Stimulated activated CD8-positive, alpha-beta memory T cell treated with anti-CD3 and anti-CD28 coated beads, Interleukin-12 subunit alpha, Interleukin-12 subunit beta, amount 100 ng/mL, for 24 hours (primary cell): ENCODE data around the gene SLC18A3.

ENCODE experiments used
- DNase-seq: peaks from one replicate; pipeline ENCODE4 v3.0.0-alpha.2; 2020; ENCODE audit errors: extremely low read depth

Gene SLC18A3

DNA sequence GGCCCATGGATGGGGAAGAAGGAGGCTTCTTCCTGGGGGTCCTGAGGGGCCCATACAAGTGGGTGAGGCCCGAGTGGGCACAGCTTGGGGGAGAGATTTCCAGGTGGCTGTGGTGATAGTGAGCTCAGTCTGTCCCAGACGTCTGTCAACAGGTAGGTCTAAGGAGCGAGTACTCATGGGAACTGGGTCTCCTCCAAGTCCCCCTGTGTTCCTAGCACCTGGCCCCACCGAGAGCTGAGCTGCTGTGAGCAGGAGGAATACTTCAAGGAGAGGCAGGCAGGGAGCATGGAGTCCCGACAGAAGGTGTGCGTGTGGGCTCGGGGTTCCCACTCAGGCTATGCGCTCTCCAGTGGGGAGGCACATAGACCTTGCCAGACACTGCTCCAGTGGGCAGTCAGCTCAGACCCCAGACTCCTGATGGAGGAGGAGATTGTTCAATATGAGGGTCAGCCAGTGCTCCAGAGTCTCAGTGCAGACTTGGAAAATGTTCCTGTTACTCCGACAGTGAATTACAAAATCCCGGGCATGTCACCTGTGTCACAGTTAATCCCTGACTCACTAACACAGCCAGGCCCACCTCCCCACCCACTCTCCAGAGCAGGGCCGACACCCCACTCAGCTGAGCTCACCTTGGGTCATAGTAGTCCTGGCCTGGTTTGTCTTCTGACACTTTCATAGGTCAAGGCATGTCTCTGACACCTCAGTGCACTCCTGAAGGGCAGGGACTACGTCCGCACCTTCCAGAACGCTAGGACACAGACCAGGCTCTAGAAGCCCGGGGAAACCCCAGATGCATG lies 41.1 kb downstream of the SLC18A3 start:
- DNase-seq, result no peak

DNA sequence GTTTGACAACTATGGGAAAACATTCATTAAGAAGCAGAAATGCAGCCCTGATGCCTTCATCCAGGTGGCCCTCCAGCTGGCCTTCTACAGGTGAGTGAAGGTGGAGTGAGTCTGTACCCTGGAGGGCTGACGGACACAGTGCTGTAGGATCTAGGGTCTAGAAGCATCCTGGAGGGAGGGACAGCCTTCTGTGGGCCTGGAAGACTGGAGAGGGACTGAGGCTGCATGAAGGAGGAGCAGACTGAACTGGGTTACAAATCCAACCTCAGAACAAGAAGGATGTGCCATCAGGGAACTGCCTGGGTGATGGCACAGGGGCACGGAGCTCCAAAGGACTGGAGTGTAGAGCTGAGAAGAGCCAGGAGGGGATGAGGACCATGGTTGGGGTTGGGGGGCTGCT lies 41.8 kb downstream of the SLC18A3 start:
- DNase-seq, result no peak

DNA sequence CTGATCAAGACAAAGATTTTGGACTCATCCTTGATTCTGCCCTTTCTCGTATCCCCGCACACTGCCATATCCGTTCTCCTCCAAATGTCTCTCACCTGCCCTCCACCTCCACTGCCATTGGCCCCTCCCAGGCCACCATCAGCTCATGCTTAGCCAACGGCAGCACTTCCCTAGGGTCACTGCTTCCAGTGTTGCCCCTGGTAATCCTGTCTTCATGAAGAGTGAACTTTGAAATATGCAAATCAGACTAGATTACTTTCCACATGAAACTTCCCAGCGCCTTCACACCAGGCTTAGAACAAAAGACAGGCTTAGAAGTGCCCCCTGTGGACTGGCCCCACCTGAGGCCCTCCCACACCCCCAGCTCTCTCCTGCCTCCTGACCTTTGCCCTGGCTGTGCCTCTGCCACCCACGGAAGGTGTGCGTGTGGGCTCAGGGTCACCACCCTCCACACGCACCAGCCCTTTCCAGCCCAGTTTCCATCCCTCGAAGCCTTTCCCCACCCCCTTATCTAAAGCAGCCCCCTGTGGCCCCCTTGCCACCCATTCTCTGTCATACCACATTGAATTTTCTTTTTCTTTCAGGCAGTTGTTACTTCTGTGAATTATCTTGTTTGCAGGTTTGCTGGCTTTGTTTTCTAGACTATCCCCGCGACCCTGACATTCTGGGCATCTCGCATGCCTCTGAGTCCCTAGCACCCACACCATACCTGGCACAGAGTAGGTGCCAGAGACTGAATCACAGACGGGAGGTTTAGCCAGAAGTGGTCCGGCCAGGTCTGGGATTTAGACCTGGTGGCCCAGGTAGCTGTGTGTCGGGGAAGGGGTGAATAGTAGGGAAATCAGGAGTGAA lies 42.5 kb downstream of the SLC18A3 start:
- DNase-seq, result no peak

DNA sequence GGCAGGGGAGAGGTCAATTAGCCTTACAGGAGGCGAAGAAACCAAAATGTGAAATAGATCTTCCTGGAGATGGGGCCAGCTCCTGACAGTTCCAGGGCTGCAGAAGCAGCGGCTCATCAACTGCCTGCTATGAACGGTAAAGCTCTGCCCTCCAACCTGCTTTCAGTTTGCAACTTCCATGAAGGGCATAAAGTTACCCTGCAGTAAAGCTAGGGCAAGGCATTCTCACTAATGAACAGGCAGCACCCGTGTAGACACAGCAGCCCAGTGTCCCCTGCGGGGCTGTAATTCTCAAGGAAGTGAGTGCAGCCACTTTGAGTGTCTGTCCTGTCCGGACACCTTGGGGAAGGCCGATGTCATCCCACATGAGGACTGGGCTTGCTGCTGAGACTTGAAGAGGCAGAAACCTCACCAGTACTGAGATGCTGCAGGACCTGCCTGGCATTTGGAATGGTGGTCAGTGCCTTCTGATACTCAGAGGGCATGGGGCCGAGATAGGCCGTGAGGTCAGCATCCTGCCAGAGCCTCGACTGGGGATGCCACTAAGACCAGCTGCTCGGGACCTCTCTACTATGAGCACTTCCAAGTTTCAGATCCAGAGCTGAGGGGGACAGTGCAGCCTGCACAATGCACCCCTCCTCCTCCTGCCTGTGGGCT lies 43.3 kb downstream of the SLC18A3 start:
- DNase-seq, result no peak

DNA sequence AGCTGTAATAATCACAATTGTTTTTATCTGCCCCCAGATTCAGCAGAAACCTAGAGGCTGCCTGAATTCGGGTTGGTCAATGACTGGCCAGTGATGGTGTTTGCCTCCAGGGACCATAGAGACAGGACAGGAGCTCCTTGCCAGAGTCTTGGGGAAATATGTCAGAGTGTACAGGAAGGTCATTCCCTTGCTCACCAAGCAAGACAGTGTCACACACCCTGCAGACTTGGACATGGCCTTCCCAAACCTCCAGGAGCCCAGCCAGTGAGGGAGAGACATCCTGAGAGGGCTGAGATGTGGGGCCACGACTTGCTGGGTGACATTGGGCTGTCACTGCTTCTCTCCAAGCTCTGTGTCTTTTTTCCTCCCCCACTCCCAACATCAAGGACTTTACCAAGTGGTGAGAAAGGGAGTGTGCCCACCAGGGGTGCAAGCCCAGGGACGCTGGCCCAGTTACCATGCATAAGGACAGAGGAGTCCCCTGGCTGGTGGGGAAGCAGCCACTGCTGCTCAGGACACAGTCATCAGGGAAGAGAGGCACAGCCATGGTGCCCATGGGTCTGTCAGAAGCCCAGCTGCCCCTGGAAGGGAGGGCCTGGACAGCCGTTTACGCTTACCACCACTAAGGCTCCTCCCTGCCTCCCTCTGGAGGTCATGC lies 44.1 kb downstream of the SLC18A3 start:
- no peak for DNase-seq

DNA sequence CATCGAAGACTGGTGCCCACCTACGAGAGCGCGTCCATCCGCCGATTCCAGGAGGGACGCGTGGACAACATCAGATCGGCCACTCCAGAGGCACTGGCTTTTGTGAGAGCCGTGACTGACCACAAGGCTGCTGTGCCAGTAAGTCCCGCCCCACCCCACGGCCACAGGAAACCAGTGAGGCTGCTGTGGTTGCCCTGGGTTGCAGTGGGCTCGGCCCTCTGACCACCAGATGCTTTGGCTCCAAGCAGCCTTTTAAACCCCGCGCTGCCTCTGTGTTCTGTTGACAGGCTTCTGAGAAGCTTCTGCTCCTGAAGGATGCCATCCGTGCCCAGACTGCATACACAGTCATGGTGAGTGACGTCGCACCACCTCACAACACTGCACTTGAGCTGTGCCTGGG lies 45.0 kb downstream of the SLC18A3 start:
- DNase-seq, result no peak

DNA sequence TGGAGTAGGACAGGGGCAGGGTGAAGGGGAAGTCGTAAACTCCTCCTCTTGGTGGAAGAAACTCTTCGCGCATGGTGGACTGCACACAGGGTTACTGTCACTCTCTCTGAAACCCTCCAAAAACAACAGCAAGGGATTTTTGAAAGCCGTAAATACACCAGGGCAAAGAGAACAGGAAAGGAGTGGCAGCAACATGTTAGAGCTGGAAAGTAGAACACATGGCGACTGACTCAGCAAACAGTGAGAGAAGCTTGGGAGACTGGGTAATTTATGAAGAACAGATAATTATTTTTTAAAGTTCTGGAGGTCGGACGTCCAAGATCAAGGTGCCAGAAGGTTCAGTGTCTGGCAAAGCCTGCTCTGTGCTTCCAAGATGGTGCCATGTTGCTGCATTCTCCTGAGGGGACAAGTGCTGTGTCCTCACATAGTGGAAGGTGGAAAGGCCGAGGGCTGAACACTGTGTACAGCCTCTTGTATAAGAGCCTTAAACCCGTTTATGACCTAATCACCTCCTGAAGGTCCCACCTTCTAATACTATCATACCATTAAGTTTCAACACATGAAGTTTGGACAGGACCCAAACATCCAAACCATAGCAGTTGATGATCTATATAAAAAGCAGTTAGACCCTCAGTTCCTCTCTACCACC lies 46.9 kb downstream of the SLC18A3 start:
- no peak for DNase-seq

DNA sequence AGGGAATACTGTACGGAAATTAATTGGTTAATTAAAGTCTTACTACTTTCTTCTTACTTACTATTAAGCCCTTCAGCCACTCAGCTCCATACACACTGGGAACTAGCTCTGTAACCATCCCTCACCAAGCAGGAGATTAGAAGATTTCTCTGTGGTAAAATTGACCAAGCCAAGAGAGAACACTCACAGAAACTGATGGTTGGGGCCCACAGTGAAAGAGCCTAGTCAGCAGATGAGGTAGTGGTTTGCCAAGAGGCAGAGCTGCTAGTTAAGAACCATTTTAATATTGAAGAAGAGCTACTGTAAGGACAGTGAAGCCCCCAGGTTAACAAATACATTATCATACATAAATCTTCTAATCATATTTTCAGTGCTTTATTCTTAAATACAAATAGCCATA lies 47.5 kb downstream of the SLC18A3 start:
- no peak for DNase-seq

DNA sequence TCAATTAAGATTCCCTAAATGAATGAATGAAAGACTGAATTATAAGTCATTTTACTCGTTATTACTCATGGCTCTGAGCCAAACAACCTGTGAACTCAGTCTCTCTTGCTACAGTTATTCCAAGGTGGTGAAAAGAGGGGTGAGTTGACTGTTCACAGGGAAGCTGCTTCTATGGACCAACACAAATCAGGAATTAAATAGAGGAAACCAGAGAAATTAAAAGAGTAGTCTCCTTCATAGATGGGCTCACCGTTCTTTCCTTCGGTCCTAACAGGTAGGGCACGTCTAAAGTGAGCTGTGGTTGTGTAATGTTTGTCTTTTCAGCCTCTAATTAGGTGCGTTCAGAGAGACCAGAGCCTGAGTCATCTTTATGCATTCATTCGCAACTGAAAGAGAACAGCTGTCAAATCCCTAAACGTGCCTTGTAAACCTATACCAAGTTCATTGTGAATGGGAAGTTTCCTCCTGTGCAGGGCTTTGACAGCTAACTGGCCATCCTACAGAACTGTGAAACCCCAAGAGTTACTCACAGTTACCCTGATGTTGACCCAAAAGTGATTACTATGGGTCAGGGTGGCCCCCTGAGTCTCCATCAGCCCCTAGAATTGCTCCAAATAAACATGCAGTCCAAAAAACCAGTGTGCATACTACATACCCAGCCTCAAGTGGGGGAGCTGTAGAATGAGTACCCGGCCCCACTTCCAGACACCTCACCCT lies 51.2 kb downstream of the SLC18A3 start:
- DNase-seq, result no peak
